Fibroblast of villous mesenchyme (primary cell): ENCODE data around the gene NPR3. TPM values are rescaled to one million over a fixed set of nuclear protein-coding genes. Genes with fewer than 3 reads are reported as not detected.

Experiments used
- DNase-seq: peaks from one replicate; pipeline ENCODE4 v3.0.0-alpha.2; 2010; ENCODE audit warnings: low read depth
- H3K4me3 ChIP-seq: 2 replicates; pipeline ENCODE4 v1.5.1; 2011; ENCODE audit warnings: low read depth, mild to moderate bottlenecking, low read length
- total RNA-seq: library from RNA; depleted of rRNA; stranded (reverse); fragments of >200 nt; gene quantifications from 2 replicates; pipeline ENCODE4 v1.2.3, GENCODE V29; 2012
- TF ChIP-seq, protein P1 (sequence below): IDR thresholded peaks from 2 replicates; pipeline ENCODE4 v1.5.1; 2012; ENCODE audit warnings: low read depth, mild to moderate bottlenecking, low read length; ENCODE audit not compliant: insufficient read depth

NPR3 gene
- total RNA-seq, 1 donor, result 6.5 TPM

GRCh38 chr5:32720300-32720699 is 9.2 kb downstream of the NPR3 start:
- H3K4me3 ChIP-seq, result no peak overlapping the region
- no peak for DNase-seq
- TF ChIP-seq, protein P1, sequence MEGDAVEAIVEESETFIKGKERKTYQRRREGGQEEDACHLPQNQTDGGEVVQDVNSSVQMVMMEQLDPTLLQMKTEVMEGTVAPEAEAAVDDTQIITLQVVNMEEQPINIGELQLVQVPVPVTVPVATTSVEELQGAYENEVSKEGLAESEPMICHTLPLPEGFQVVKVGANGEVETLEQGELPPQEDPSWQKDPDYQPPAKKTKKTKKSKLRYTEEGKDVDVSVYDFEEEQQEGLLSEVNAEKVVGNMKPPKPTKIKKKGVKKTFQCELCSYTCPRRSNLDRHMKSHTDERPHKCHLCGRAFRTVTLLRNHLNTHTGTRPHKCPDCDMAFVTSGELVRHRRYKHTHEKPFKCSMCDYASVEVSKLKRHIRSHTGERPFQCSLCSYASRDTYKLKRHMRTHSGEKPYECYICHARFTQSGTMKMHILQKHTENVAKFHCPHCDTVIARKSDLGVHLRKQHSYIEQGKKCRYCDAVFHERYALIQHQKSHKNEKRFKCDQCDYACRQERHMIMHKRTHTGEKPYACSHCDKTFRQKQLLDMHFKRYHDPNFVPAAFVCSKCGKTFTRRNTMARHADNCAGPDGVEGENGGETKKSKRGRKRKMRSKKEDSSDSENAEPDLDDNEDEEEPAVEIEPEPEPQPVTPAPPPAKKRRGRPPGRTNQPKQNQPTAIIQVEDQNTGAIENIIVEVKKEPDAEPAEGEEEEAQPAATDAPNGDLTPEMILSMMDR, result no peak

- TF ChIP-seq, protein P1, result no peak
- H3K4me3 ChIP-seq, result no peak overlapping the region
- DNase-seq, result no peak
These were observed 10.5 kb downstream of the NPR3 start for GRCh38 chr5:32721626-32722025.

GRCh38 chr5:32722957-32723356 is 11.8 kb downstream of the NPR3 start:
- H3K4me3 ChIP-seq, result no peak overlapping the region
- no peak for DNase-seq
- TF ChIP-seq, protein P1, result no peak

GRCh38 chr5:32724526-32724925 is 13.4 kb downstream of the NPR3 start:
- TF ChIP-seq, protein P1, result no peak
- no peak for DNase-seq

DNA sequence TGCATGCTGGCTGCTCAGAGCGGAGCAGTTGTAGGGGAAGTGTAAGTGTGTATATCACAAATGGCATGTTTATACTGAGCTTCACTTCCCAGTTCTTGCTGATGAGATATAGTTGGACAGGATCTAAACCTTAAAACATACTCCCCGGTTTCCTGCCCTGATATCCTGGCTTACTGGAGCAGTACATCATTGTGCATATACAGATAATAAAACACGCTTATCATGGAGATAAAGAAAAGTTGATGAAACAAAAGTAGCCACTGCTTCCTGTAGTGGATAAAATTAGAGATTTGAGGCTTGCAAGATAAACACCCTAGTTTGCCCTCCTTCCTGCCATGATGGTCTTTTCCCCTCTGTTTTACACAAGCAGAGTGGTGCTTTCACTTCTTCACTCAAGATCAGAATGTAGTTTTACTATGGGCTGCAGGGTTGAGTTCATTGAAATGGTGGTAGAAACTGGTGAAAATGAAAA is 15.0 kb downstream of the NPR3 start:
- no peak for DNase-seq
- no peak overlapping the region for H3K4me3 ChIP-seq
- TF ChIP-seq, protein P1, result no peak

More at GRCh38 chr5:32724526-32724925, 13.4 kb downstream of the NPR3 start:
- H3K4me3 ChIP-seq, result no peak overlapping the region

DNA sequence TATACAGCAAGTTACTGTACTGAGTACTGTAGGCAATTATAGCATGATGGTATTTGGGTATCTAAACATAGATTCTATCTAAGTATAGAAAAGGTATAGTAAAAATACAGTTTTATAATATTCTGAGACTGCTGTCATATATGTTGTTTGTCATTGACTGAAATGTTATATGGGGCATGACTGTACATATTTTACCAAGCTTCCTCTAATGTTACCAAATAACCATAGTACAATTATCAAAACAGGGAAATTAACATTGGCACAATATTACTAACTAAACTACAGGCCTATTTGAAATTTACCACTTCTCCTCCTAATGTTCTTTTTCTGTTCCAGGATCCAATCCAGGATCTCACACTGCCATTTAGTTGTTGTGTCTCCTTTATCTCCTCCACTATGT is 18.5 kb downstream of the NPR3 start:
- TF ChIP-seq, protein P1, result no peak
- no peak for DNase-seq
- H3K4me3 ChIP-seq, result no peak overlapping the region
